ENCODE results near the gene PGAP6. TPM values are rescaled to one million over a fixed set of nuclear protein-coding genes. Genes with fewer than 3 reads are reported as not detected.

PGAP6 gene
- total and polyA plus RNA-seq, 2 of the 13 experiments (the other 11 are each of a cell fraction or from before 2014, with no cell fraction given): 52.7 to 136 TPM

- Histone ChIP-seq H3K4me1 (ENCODE audit: insufficient read depth, low read length) (peaks cover 55% of the 10 kb centered on the region), H3K4me2 (ENCODE audit: low read depth, low read length) (peak overlapping the region; percentile 88; the same call in 1 of the 2 replicates), H3K27me3 (ENCODE audit: control insufficient read depth in 1 of 2, insufficient read depth in 2 of 2, low read length in 2 of 2) (no peaks in the 10 kb centered on the region), H3K9ac (ENCODE audit: insufficient read depth, low read depth, low read length) (no peak overlapping the region), H2AFZ (ENCODE audit: low read length) (no peak overlapping the region), H3K4me3 (replicated peaks in 1 of 3; ENCODE audit: insufficient read depth in 1 of 3, low read depth in 2 of 3, low read length in 3 of 3) (no peak overlapping the region), H3K79me2 (ENCODE audit: insufficient read depth, low read length) (peaks cover 19% of the 10 kb centered on the region), H4K20me1 (ENCODE audit: insufficient read depth, low read length) (no peaks in the 10 kb centered on the region), H3K36me3 (replicated peaks in 1 of 2; ENCODE audit: control insufficient read depth in 1 of 2, insufficient read depth in 2 of 2, low read length in 2 of 2) (peaks cover 0 to 4% of the 10 kb centered on the region in 2 experiments; a peak in 2 of 5 replicates), H3K27ac (ENCODE audit: extremely low read length, insufficient read depth, low read length) (no peak overlapping the region), H3K9me3 (ENCODE audit: low read length) (no peaks in the 10 kb centered on the region)
- no TSS peak for BruUV-seq (replicated peaks)
- WGBS (ENCODE audit: low lambda C conversion rate): 100% methylated on average over 14 of the region's 22 CpGs
- no peak for ATAC-seq
- in situ Hi-C loops (cut with HindIII; ENCODE audit: extremely low pct_ligation_motif_present, low pct_unique_long_range_greater_than_20kb) (loop anchor here (5.0 kb wide), 1 partner anchor 98 kb away; no protein-coding TSS in a partner anchor), intact Hi-C loops (cut with micrococcal nuclease; ENCODE audit: unreplicated experiment) (no loop called here)
- TF ChIP-seq POLR2A (IDR thresholded peaks at IDR 0.05; ENCODE audit: insufficient read depth in 1 of 2, low read depth in 2 of 2, low read length in 2 of 2): 0 out of 4 replicates have a peak, but pooled peaks of 1 of the 2 experiments have one; percentile 38
- no peak for TF ChIP-seq MAFK (conservative IDR thresholded peaks at IDR 0.05 in 1 of 2, IDR thresholded peaks at IDR 0.05 in 1 of 2; ENCODE audit: low read length in 2 of 2)
- no peak for TF ChIP-seq MTA3 (CRISPR knock-in tag; IDR thresholded peaks at IDR 0.05)
- TF ChIP-seq PAWR (CRISPR knock-in tag; IDR thresholded peaks at IDR 0.05; ENCODE audit: borderline replicate concordance): no peak
- no peak for TF ChIP-seq ZNF468 (CRISPR knock-in tag; IDR thresholded peaks at IDR 0.05)
- no peak for TF ChIP-seq HMGA1 (CRISPR knock-in tag; conservative IDR thresholded peaks at IDR 0.05)
- no peak for TF ChIP-seq ZMAT3 (CRISPR knock-in tag; conservative IDR thresholded peaks at IDR 0.05)
- TF ChIP-seq ZNF788 (CRISPR knock-in tag; IDR thresholded peaks at IDR 0.05; ENCODE audit: borderline replicate concordance): 0 out of 2 replicates have a peak, but pooled peaks have one; percentile 28
- TF ChIP-seq ATAD3A (CRISPR knock-in tag; IDR thresholded peaks at IDR 0.05): no peak
- TF ChIP-seq ZFP62 (CRISPR knock-in tag; IDR thresholded peaks at IDR 0.05): no peak
- TF ChIP-seq PBX3 (CRISPR knock-in tag; IDR thresholded peaks at IDR 0.05; ENCODE audit: borderline replicate concordance): no peak
- no peak for TF ChIP-seq MBNL3 (CRISPR knock-in tag; conservative IDR thresholded peaks at IDR 0.05)
- TF ChIP-seq ISX (CRISPR knock-in tag; conservative IDR thresholded peaks at IDR 0.05): no peak
- TF ChIP-seq SRSF9 (IDR thresholded peaks at IDR 0.05; ENCODE audit: borderline replicate concordance, insufficient read depth, low read depth, low read length, poor library complexity, severe bottlenecking): no peak
- no peak for TF ChIP-seq ZNF660 (CRISPR knock-in tag; IDR thresholded peaks at IDR 0.05; ENCODE audit: borderline replicate concordance, low read depth)
- no peak for TF ChIP-seq ZNF780A (CRISPR knock-in tag; IDR thresholded peaks at IDR 0.05)
- no peak for TF ChIP-seq HDAC2 (CRISPR knock-in tag; IDR thresholded peaks at IDR 0.05)
- no peak for TF ChIP-seq ZBTB21 (CRISPR knock-in tag; IDR thresholded peaks at IDR 0.05)
- peak; percentile 45 for TF ChIP-seq AGO2 (optimal IDR thresholded peaks at IDR 0.05; ENCODE audit: low read depth, low read length)
- no peak for TF ChIP-seq ZMYM4 (CRISPR knock-in tag; IDR thresholded peaks at IDR 0.05)
- no peak for TF ChIP-seq ZNF430 (CRISPR knock-in tag; IDR thresholded peaks at IDR 0.05)
- TF ChIP-seq SNRNP70 (IDR thresholded peaks at IDR 0.05; ENCODE audit: low read depth, low read length): no peak
- TF ChIP-seq, protein P1, sequence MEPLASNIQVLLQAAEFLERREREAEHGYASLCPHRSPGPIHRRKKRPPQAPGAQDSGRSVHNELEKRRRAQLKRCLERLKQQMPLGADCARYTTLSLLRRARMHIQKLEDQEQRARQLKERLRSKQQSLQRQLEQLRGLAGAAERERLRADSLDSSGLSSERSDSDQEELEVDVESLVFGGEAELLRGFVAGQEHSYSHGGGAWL (CRISPR knock-in tag; IDR thresholded peaks at IDR 0.05): no peak
- TF ChIP-seq ZNF746 (CRISPR knock-in tag; IDR thresholded peaks at IDR 0.05): no peak
- CTCF ChIA-PET (ENCODE audit: low intra/inter-chr PET ratio, low total read pairs): no interaction called here
- POLR2A ChIA-PET: interaction anchor here (1.0 to 1.4 kb wide), 3 partner anchors 19 to 101 kb away, joined by 3 to 5 read pairs (median 4); no protein-coding TSS in a partner anchor
- DNase-seq (ENCODE audit: low spot score): no peak
- FAIRE-seq: no peak
These were observed 17.7 kb upstream of the PGAP6 start for GRCh38 chr16:399340-400019.
